ENCODE data around the gene ATM.

ATM gene

GRCh38 chr11:108293229-108293628 lies 70.4 kb downstream of the ATM start:
- in situ Hi-C loops (cut with HindIII; ENCODE audit: low pct_ligation_motif_present, low sequenced_read_pairs), result no loop called here

GRCh38 chr11:108302121-108302785 lies 79.4 kb downstream of the ATM start:
- Histone ChIP-seq H3K27ac (no peak overlapping the region), H3K4me3 (ENCODE audit: low read depth, low read length) (no peak overlapping the region), H3K36me3 (replicated peaks) (peaks cover 22% of the 10 kb centered on the region), H3K27me3 (replicated peaks) (no peaks in the 10 kb centered on the region)
- in situ Hi-C loops (cut with HindIII; ENCODE audit: low pct_ligation_motif_present, low sequenced_read_pairs), result no loop called here
- no peak for TF ChIP-seq CTCF (IDR thresholded peaks at IDR 0.05; ENCODE audit: low read depth, low read length, missing control alignments)
- DNase-seq, result no peak

More at GRCh38 chr11:108293229-108293628, 70.4 kb downstream of the ATM start:
- TF ChIP-seq CTCF (IDR thresholded peaks at IDR 0.05; ENCODE audit: low read depth, low read length, missing control alignments), result no peak
- Histone ChIP-seq H3K4me3 (ENCODE audit: low read depth, low read length) (no peak overlapping the region), H3K36me3 (replicated peaks) (peaks cover 20% of the 10 kb centered on the region), H3K27me3 (replicated peaks) (no peaks in the 10 kb centered on the region), H3K27ac (no peak overlapping the region)
- DNase-seq, result no peak

GRCh38 chr11:108307751-108308150 lies 84.9 kb downstream of the ATM start:
- Histone ChIP-seq H3K27me3 (replicated peaks) (no peaks in the 10 kb centered on the region), H3K27ac (no peak overlapping the region), H3K36me3 (replicated peaks) (peaks cover 30% of the 10 kb centered on the region), H3K4me3 (ENCODE audit: low read depth, low read length) (no peak overlapping the region)
- no peak for DNase-seq
- no peak for TF ChIP-seq CTCF (IDR thresholded peaks at IDR 0.05; ENCODE audit: low read depth, low read length, missing control alignments)
- in situ Hi-C loops (cut with HindIII; ENCODE audit: low pct_ligation_motif_present, low sequenced_read_pairs), result no loop called here

GRCh38 chr11:108313444-108313843 lies 90.6 kb downstream of the ATM start:
- H3K4me3 ChIP-seq (ENCODE audit: low read depth, low read length), result no peak overlapping the region
- no peaks in the 10 kb centered on the region for H3K27me3 ChIP-seq (replicated peaks)
- no peak overlapping the region for H3K27ac ChIP-seq
- DNase-seq, result no peak
- no peak for TF ChIP-seq CTCF (IDR thresholded peaks at IDR 0.05; ENCODE audit: low read depth, low read length, missing control alignments)
- peaks cover 6% of the 10 kb centered on the region for H3K36me3 ChIP-seq (replicated peaks)
- in situ Hi-C loops (cut with HindIII; ENCODE audit: low pct_ligation_motif_present, low sequenced_read_pairs), result no loop called here

- in situ Hi-C loops (cut with HindIII; ENCODE audit: low pct_ligation_motif_present, low sequenced_read_pairs), result no loop called here
- Histone ChIP-seq H3K27ac (no peak overlapping the region), H3K4me3 (ENCODE audit: low read depth, low read length) (no peak overlapping the region), H3K36me3 (replicated peaks) (peaks cover 7% of the 10 kb centered on the region), H3K27me3 (replicated peaks) (no peaks in the 10 kb centered on the region)
- DNase-seq, result no peak
- TF ChIP-seq CTCF (IDR thresholded peaks at IDR 0.05; ENCODE audit: low read depth, low read length, missing control alignments), result no peak
Measured at GRCh38 chr11:108316061-108316460, 93.2 kb downstream of the ATM start.

Measured in brain microvascular endothelial cell (primary cell).